VCaP (cell line): Measurements from ENCODE around the gene RSAD1.

Experiments
- H3K27ac ChIP-seq: fragments of 450-650 bp; 2 replicates; pipeline ENCODE4 v1.5.1; 2017
- TF ChIP-seq, protein P1 (sequence below): fragments of 450-650 bp; conservative IDR thresholded peaks from 2 replicates; pipeline ENCODE4 v1.5.1; 2017; ENCODE audit warnings: mild to moderate bottlenecking, moderate library complexity

The RSAD1 gene

DNA sequence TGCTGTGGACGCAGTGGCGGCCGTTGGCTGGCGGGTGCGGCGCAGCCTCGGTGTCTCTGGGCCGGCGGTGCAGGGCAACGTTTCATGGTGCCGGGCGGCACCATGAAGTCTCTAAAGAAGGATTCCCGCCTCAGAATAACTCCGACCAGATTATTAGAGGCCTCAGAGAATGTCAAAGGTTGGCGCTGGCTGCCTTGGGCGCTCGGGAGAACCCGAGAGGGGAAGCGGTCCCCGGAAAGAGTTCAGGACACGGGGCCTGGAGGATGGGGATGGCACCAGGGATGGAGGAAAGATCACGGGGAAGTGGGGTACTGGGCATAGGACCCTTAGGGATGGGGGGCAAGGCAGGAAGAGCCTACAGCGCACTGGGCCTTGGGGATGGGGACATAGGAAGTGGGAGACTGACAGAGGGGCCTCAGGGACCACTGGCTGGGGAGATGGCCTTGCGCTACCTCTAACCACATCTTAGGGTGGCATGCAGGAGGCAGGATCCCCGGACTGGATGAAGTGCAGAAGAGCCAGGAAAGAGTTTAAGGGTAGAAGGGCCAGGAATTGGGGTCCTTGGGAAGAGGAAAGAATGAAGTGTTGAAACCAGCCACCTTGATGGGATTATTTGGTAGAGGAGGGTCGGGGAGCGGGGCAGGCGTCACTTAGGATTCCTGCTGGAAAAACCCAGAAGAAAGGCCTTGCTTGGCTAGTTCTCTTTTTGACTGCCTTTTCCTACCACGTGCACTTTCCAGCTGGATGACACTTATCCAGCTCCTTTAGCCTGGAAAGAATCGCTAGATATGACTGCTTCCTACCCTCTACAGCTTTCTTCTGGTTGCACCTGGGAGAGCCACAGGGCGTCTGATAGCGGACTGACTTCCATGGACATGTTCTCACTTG lies 30.2 kb downstream of the RSAD1 start:
- H3K27ac ChIP-seq, result peak overlapping the region; percentile 72
- TF ChIP-seq, protein P1, sequence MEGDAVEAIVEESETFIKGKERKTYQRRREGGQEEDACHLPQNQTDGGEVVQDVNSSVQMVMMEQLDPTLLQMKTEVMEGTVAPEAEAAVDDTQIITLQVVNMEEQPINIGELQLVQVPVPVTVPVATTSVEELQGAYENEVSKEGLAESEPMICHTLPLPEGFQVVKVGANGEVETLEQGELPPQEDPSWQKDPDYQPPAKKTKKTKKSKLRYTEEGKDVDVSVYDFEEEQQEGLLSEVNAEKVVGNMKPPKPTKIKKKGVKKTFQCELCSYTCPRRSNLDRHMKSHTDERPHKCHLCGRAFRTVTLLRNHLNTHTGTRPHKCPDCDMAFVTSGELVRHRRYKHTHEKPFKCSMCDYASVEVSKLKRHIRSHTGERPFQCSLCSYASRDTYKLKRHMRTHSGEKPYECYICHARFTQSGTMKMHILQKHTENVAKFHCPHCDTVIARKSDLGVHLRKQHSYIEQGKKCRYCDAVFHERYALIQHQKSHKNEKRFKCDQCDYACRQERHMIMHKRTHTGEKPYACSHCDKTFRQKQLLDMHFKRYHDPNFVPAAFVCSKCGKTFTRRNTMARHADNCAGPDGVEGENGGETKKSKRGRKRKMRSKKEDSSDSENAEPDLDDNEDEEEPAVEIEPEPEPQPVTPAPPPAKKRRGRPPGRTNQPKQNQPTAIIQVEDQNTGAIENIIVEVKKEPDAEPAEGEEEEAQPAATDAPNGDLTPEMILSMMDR, result 0 out of 2 replicates have a peak, but pooled peaks have one; percentile 0

DNA sequence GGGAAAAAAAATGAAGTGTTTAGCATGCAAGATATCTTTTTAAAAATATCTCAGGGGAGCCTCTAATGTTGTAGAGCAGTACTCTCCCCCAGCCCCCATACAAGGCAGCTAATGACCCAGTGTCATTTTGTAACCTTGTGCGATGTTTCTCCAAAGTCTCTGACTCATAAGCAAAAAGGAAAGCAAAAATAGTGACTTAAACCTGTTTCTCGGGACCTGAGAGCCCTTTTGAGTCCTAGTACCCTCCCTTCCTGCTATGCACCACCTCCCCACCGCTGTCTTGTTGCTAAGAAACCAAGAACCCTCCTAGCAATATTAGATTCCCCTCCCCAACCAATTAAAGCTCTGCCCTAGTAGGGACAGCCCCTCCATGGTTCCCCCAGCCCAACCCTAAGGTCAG lies 32.4 kb downstream of the RSAD1 start:
- H3K27ac ChIP-seq, result no peak overlapping the region
- TF ChIP-seq, protein P1, result no peak

- TF ChIP-seq, protein P1, result no peak
- H3K27ac ChIP-seq, result no peak overlapping the region
Observed at GRCh38 chr17:50513495-50513894, 34.8 kb downstream of the RSAD1 start.

DNA sequence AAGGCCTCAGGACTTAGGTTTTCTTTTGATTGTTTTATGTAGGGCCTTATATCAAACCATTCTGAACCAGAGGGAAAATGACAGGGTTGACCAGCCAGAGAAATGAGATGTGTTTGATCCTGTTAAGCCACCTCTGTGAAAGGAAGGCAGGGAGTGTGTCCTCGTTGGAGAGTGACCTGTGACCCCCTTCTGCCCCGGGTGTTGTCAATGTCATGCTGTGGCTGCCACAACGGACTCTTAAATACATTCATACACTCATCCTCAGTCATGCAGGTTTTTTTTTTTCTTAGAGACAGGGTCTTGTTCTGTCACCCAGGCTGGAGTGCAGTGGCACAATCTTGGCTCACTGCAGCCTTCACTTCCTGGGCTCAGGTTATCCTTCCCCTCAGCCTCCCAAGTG lies 35.7 kb downstream of the RSAD1 start:
- H3K27ac ChIP-seq, result no peak overlapping the region
- TF ChIP-seq, protein P1, result no peak

DNA sequence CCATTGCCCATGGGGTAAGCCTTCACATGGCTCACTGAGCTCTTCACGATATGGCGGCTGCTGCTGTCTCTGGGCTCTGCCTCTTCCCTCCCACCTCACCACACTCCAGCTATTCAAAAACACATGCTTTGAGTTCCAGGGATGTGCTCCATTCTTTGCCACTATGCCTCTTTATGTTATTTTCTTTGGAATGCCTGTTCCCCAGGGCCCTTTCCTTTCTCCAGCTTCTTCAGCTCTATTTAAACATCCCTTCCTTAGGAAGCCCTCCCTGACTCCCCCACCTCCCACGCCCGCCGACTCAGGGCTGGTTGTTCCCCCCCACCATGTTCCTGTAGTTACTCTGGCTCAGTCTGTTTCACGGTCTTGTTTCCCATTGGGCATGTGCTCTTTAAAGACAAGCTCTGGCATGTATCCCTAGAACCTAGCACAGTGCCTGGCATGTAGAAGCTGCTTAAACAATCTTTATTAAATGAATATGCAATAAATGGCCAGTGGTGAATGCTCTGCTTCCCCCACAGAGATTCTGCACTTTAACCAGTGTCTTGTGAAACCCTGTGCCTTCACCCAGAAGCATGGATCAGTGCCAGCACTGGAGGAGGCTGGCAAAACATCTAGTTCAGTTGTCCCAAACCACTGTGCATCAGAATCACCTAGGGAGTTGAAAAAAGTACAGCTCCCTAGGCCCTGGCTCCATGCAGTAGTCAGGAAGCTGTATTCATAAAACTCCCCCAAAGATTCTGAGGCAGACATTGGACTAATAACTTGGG lies 36.5 kb downstream of the RSAD1 start:
- TF ChIP-seq, protein P1, result no peak
- H3K27ac ChIP-seq, result no peak overlapping the region

- H3K27ac ChIP-seq, result no peak overlapping the region
- TF ChIP-seq, protein P1, result no peak
Observed at GRCh38 chr17:50517011-50517410, 38.4 kb downstream of the RSAD1 start.

DNA sequence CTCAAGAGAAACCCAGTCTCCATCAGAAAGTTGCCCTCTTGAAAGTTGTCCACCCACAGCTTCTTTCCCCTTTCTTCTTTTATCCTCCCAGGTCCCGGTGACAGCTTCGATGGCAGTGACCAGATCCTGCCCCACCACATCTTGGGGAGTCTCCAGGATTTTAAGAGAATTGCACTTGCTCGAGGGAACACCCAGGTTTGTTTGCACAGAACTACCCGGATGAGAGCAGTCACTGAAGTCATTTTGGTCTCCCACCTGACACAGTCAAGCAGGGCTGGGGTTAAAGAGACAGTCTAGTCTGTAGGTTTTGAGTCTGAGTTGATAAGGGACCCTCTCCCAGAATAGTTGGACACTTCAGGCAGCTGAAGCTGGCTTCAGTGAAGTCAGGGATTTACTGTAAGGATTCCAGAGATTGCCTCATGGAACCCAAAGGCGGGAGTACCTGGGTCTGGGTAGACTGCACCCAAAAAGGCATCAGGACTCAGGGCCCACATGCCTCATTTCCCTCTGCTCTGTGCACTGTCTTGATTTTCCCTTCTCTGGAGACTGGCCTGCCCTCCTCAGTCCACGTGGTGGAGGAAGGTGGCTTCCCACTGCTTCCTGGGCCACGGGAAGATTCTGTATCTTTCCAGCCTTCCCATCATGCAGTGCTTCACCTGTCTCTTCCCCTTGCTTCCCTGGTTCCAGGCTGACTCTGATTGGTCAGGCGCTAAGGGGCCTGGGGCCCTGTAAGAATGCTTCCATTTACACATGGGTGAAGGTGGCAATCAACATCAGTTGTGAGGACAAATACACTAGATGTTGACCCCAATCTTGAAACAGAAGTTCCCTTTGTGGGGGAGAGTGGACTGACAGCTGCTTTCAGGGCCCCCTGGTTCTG lies 39.1 kb downstream of the RSAD1 start:
- no peak overlapping the region for H3K27ac ChIP-seq
- TF ChIP-seq, protein P1, result no peak
